Stomach (tissue), 9 donors: ENCODE results near the gene DMKN. TPM values are rescaled to one million over a fixed set of nuclear protein-coding genes. Genes with fewer than 3 reads are reported as not detected.

Source experiments
- DNase-seq, 2 donors: peaks; one replicate each; pipeline versions ENCODE4 v3.0.0 to v3.0.0-alpha.2; 2013 to 2019
- H3K27ac ChIP-seq, 5 donors: fragments of 200-600 bp in 4 of 5; sonication (generic) in 4 of 5; one replicate each; pipeline ENCODE4 v1.5.1; 2013 to 2019; ENCODE audit warnings: mild to moderate bottlenecking in 1 of 5, moderate library complexity in 1 of 5
- H3K27me3 ChIP-seq, 3 donors: fragments of 200-600 bp; sonication (generic); one replicate each; pipeline ENCODE4 v1.5.1; 2017 to 2019; ENCODE audit warnings: mixed run types in 1 of 3
- H3K36me3 ChIP-seq, 4 donors: fragments of 200-600 bp; sonication (generic); 1 replicate in 3 of 4; 2 replicates in 1 of 4; pipeline ENCODE4 v1.5.1; 2016 to 2019
- H3K4me1 ChIP-seq, 4 donors: fragments of 200-600 bp; sonication (generic); one replicate each; pipeline ENCODE4 v1.5.1; 2016 to 2019
- H3K4me3 ChIP-seq, 4 donors: fragments of 200-600 bp; sonication (generic) in 3 of 4; one replicate each; pipeline ENCODE4 v1.5.1; 2016 to 2019; ENCODE audit warnings: mild to moderate bottlenecking in 1 of 4
- H3K9me3 ChIP-seq, 4 donors: fragments of 200-600 bp; sonication (generic); one replicate each; pipeline ENCODE4 v1.5.1; 2016 to 2019
- CTCF ChIP-seq, 7 experiments: fragments of 450-650 bp in 4 of 7; fragments of 200-600 bp in 3 of 7; sonication (generic) in 3 of 7; IDR thresholded peaks; one replicate each; pipeline ENCODE4 v1.5.1; 2016 to 2019; ENCODE audit warnings: antibody characterized with exemption in 7 of 7, control low read depth in 2 of 7, mild to moderate bottlenecking in 1 of 7
- EP300 ChIP-seq: sonication (generic); formaldehyde crosslinking; IDR thresholded peaks from one replicate; pipeline ENCODE4 v1.6.1; 2017; ENCODE audit warnings: antibody characterized with exemption
- POLR2A ChIP-seq, 4 donors: fragments of 450-650 bp; IDR thresholded peaks; one replicate each; pipeline ENCODE4 v1.6.1; 2016; ENCODE audit warnings: antibody characterized with exemption in 4 of 4, control low read depth in 2 of 4, mild to moderate bottlenecking in 1 of 4, moderate library complexity in 1 of 4
- POLR2AphosphoS5 ChIP-seq, 3 donors: sonication (generic); formaldehyde crosslinking; IDR thresholded peaks; one replicate each; pipeline ENCODE4 v1.6.1; 2016; ENCODE audit warnings: antibody characterized with exemption in 3 of 3
- WGBS, 5 donors: extraction: QIAGEN DNeasy Blood & Tissue Kit in 3 of 5; methylation state at CpG; one replicate each; pipeline versions ENCODE4 v1.1.5 to v1.1.7; 2013 to 2018; 5-methylcytosine and 5-hydroxymethylcytosine counted together
- intact Hi-C: fragments of 100-400 bp; cut with DNase I; formaldehyde crosslinking; loops from one replicate; pipeline ENCODE4 v1.15.1; 2023; ENCODE audit warnings: low total_unique reads
- polyA plus RNA-seq, 3 donors: library from polyadenylated mRNA; stranded (reverse); fragments of 200-250 nt; gene quantifications; one replicate each; pipeline ENCODE4 v1.2.3, GENCODE V29; 2013
- total RNA-seq, 5 donors: library from RNA; depleted of rRNA; stranded (reverse); fragments of >200 nt; gene quantifications; one replicate each; pipeline versions ENCODE4 v1.1.0 to v1.2.3, GENCODE V29; 2014 to 2016
- donor health status: healthy with polysubstance abuse.
- donor health status: Bipolar disorder and iron deficiency.
- donor health status: healthy.

The DMKN gene
- total and polyA plus RNA-seq, 8 donors, result 4.9 to 139 (median 36.9) TPM; not detected in 1

GRCh38 chr19:35524181-35524837, 10.9 kb upstream of the DMKN start:
- H3K9me3 ChIP-seq, result no peaks in the 10 kb centered on the region
- TF ChIP-seq POLR2A (IDR thresholded peaks at IDR 0.05) (no peak), POLR2AphosphoS5 (IDR thresholded peaks at IDR 0.05) (no peak)
- intact Hi-C loops, result no loop called here
- no peak overlapping the region for H3K27ac ChIP-seq
- peaks cover 0 to 57% (median 10%) of the 10 kb centered on the region in 3 donors for H3K27me3 ChIP-seq
- no peak overlapping the region for H3K4me3 ChIP-seq
- H3K36me3 ChIP-seq, result no peaks in the 10 kb centered on the region
- no peak for DNase-seq
- WGBS, 5 donors, result 28 to 36% (median 31%) methylated on average over 11 of the region's 11 CpGs
- no peaks in the 10 kb centered on the region for H3K4me1 ChIP-seq

- Histone ChIP-seq H3K9me3 (no peaks in the 10 kb centered on the region), H3K4me1 (no peaks in the 10 kb centered on the region), H3K36me3 (no peaks in the 10 kb centered on the region), H3K27ac (no peak overlapping the region), H3K27me3 (peaks cover 0 to 42% (median 0%) of the 10 kb centered on the region in 3 donors), H3K4me3 (no peak overlapping the region)
- TF ChIP-seq POLR2A (IDR thresholded peaks at IDR 0.05) (no peak), EP300 (no peak), POLR2AphosphoS5 (IDR thresholded peaks at IDR 0.05) (no peak), CTCF (IDR thresholded peaks at IDR 0.05) (no peak)
- intact Hi-C loops, result no loop called here
- no peak for DNase-seq
- 64 to 77% (median 67%) methylated on average over 12 of the region's 12 CpGs for WGBS, 5 donors
These were observed 9.4 kb upstream of the DMKN start for GRCh38 chr19:35522745-35523327.

DNA sequence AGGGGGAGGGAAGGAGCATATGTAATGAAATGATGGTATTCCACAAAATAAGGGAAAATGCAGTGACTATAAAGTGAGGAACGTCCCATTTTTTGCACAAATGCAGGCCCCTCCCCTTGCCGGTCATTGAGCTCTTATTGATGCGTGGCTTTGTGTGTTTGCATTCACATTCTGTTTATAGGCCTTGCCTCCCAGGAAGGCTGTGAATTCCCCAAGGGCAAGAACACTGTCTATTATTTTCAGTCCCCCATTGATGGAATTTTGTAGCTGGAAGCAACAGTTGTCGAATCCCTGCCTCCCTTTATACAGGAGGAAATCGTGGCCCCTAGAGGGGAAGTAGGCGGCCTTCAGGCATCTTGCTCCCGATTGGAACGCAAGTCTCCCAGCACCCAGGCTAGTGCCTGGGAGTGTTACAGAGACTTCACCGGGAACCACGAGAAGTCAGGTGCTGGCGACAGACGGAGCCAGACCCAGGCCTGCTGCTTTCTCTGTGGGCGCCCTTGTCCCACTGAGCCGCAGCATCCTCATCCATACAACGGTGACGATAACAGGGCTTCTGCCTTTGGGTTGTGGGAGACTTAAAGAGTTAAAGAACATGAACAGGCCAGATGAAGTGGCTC, 7.8 kb upstream of the DMKN start:
- no peaks in the 10 kb centered on the region for H3K4me1 ChIP-seq
- intact Hi-C loops, result no loop called here
- no peak for DNase-seq
- TF ChIP-seq POLR2A (IDR thresholded peaks at IDR 0.05) (no peak), POLR2AphosphoS5 (IDR thresholded peaks at IDR 0.05) (no peak), CTCF (IDR thresholded peaks at IDR 0.05) (no peak), EP300 (no peak)
- H3K36me3 ChIP-seq, result no peaks in the 10 kb centered on the region
- no peak overlapping the region for H3K27ac ChIP-seq
- H3K27me3 ChIP-seq, result peaks cover 0 to 26% (median 0%) of the 10 kb centered on the region in 3 donors
- no peaks in the 10 kb centered on the region for H3K9me3 ChIP-seq
- no peak overlapping the region for H3K4me3 ChIP-seq
- WGBS, 5 donors, result 63 to 75% (median 69%) methylated on average over 16 of the region's 16 CpGs

DNA sequence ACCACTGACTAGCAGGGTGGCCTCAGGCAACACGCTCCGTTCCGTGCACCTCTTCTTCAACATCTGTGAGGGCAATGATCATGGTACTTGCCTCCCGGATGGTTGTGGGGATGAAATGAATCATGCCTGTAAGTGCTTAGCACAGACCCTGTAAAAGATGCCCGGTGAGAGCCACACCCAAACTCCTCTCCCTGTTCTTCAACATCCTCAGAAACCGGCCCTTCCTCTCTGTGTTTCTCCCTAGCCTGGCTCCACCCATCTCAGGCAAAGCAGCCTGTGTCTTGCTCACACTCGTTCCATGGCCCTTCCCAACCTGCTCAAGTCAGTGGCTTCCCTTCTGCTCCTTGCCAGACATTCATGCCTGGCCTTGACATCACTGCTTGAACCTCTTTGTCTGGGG, 5.8 kb upstream of the DMKN start:
- no peaks in the 10 kb centered on the region for H3K36me3 ChIP-seq
- no peak overlapping the region for H3K4me3 ChIP-seq
- intact Hi-C loops, result no loop called here
- no peaks in the 10 kb centered on the region for H3K4me1 ChIP-seq
- H3K27me3 ChIP-seq, result peaks cover 0 to 13% (median 0%) of the 10 kb centered on the region in 3 donors
- TF ChIP-seq CTCF (IDR thresholded peaks at IDR 0.05), result no peak
- no peak for TF ChIP-seq POLR2A (IDR thresholded peaks at IDR 0.05)
- no peak for TF ChIP-seq EP300
- no peak for TF ChIP-seq POLR2AphosphoS5 (IDR thresholded peaks at IDR 0.05)
- WGBS, 5 donors, result 47 to 56% (median 53%) methylated on average over 7 of the region's 7 CpGs
- H3K27ac ChIP-seq, result no peak overlapping the region
- DNase-seq, result no peak
- H3K9me3 ChIP-seq, result no peaks in the 10 kb centered on the region
